Stimulated activated CD4-positive, alpha-beta T cell treated with anti-CD3 and anti-CD28 coated beads, Interleukin-15, amount 100 ng/mL, for 24 hours (primary cell): Measurements from ENCODE around the gene HYLS1.
"Not testable (repeated sequence)": the region's sequence is repeated elsewhere in the genome, so short reads cannot be mapped to it uniquely, and the experiment has no call there.

ENCODE experiments used
- DNase-seq: peaks from one replicate; pipeline ENCODE4 v3.0.0-alpha.2; 2020

The HYLS1 gene

DNA sequence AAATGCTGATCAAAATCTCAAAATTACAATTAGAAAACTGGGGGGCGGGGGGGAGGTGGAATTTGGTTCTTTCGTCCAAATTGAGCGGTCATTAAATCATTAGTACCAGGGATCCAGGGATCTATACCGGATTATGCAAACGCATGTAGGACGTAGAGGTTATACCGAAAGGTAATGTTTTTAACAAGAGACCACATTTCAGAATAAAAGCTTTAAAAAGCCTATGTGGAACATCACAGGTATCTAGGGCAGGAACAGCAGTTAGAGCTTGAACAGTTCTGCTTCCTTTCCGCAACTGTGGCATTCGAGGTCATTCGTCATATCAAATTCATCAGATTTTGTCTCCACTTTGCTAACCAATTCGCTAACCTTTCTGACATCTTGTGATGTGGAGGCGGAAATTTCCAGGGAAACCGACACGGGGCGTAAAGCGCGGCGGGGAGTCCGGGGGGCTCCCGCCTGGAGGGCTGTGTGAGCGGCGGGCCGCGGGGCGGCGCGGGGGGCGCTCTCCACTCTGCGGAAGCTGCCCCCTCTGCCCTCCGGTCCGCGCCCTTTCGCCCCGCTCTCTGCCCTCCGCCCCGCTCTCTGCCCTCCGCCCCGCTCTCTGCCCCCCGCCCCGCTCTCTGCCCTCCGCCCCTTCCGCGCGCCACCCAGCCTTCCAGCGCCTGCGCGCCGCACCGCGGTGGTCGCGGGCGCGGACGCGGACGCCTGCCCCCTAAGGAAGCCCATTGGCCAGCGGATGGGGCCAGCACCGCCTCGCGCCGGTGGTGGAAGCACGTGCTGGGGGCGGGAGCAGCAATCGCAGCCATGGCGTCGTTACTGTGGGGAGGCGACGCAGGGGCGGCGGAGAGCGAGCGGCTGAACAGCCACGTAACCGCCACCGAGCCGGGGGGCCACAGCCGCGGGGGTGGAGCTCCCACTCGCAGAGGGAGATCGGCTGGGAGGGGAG is 16.5 kb downstream of the HYLS1 start, which contains the start of gene DDX25:
DDX25 (plus strand) TSS at position 798 of the 949 bp plus-strand sequence; CDS start at position 808, 10 bp downstream.
- DNase-seq = peak; percentile 29

GRCh38 chr11:125904678-125905077 is 17.2 kb downstream of the HYLS1 start:
- DNase-seq = no peak

- no peak for DNase-seq
These were observed 22.9 kb downstream of the HYLS1 start for GRCh38 chr11:125910226-125910849.

GRCh38 chr11:125914601-125915000 is 27.1 kb downstream of the HYLS1 start:
- not testable (repeated sequence) for DNase-seq

GRCh38 chr11:125916683-125917347 is 29.3 kb downstream of the HYLS1 start:
- DNase-seq = no peak

GRCh38 chr11:125918140-125918840 is 30.8 kb downstream of the HYLS1 start:
- DNase-seq = no peak

- no peak for DNase-seq
These were observed 33.6 kb downstream of the HYLS1 start for GRCh38 chr11:125921042-125921441.

DNA sequence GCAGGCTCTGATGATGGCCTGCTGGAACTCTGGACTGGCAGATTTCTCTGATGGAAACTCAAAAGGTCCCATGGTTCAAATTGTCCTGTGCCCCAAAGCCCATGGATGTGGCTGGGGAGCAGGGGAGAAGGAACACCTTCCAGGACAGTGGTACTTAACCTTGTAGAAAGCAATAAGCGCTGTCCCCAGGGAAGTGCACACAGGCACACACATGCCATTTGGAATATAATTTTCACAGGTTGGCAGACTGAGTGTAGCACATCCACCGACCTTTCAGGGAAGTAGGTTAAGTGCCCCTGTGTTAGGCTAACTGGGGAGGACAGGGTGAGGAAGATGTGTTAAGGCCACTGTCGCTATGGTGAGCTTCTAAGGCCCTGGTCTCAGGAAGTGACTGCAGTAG is 34.7 kb downstream of the HYLS1 start:
- no peak for DNase-seq

- peak; percentile 70 for DNase-seq
These were observed 35.6 kb downstream of the HYLS1 start for GRCh38 chr11:125923012-125923579.

DNA sequence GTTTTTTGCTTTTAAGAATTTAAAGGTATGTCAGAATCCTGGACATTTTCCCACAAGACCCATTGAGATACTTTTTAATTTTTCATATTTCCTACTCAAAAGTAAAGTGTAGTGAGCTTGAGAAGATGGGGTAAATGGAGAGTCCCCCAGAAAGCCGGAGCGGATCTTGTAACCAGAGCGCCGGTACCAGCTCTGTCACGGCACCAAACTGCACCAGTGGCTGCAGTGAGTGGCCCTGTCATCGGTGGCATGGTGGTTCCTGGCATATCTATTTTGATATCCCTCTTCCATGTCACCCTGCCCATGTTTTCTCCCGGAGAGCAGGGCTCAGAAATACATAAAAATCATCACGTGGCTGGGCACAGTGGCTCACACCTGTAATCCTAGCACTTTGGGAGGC is 36.2 kb downstream of the HYLS1 start:
- DNase-seq = no peak

GRCh38 chr11:125924384-125925007 is 37.0 kb downstream of the HYLS1 start:
- DNase-seq = no peak

DNA sequence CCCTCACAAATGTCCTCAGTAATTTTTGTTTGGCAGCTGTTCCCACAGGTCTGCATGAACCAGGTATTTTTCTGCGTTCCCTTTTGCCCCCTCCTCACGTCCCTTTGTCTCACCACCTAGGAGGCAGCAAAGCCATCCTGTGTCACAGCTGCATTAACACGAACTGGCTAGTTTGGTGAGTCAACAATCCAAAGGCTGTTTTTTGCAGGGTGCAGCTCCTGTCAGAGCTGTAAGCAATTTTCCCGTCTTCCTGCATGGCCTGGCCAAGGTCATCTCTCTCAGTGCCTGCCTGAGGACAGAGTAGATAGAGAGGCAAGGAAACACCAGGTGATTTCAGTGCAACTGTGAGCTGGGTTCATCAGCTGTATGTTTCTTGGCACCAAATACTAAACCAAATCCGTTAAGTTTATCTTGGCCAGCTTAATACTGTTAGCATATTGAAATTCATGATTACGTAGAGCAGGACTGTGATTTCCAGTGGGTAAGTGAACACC is 37.8 kb downstream of the HYLS1 start:
- DNase-seq = no peak

- no peak for DNase-seq
These were observed 38.3 kb downstream of the HYLS1 start for GRCh38 chr11:125925804-125926203.

DNA sequence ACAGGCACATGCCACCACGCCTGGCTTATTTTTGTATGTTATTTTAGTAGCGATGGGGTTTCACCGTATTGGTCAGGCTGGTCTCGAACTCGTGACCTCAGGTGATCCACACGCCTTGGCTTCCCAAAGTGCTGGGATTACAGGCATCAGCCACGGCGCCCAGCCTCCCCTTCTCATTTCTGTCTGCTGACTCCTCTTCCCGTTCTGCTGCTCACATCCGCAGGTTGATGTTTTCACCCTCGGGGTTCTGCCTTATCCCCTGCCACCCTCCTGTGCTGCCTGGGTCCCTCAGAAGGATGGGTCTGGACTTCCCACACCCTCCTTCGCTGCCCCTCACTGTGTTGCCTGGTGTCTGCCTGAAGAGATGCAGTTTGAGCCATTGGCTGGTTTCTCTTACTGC is 39.2 kb downstream of the HYLS1 start:
- no peak for DNase-seq

GRCh38 chr11:125929445-125930075 is 42.1 kb downstream of the HYLS1 start:
- no peak for DNase-seq

GRCh38 chr11:125930076-125930450 is 42.6 kb downstream of the HYLS1 start:
- no peak for DNase-seq

- DNase-seq = no peak
These were observed 43.6 kb downstream of the HYLS1 start for GRCh38 chr11:125931116-125931515.

DNA sequence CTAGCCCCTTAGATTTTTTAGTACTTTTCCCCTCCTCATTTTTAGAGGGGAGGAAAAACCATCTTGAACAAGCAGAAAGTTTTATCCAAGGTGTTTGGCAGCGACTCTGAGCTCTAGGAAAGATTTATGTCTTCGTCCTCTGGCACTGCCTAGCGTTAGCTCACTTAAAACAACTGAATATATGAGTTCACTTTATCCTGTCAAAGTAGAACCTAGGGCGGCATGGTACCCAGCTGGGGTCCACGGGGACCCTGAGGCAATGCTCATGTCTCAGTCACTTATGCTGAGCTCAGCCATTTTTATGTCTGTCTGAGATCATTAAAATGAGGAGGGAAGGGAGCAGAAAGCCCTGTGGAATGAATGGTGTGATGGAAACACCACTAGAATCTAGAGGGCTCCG is 44.2 kb downstream of the HYLS1 start:
- no peak for DNase-seq

- no peak for DNase-seq
These were observed 44.8 kb downstream of the HYLS1 start for GRCh38 chr11:125932301-125932700.

DNA sequence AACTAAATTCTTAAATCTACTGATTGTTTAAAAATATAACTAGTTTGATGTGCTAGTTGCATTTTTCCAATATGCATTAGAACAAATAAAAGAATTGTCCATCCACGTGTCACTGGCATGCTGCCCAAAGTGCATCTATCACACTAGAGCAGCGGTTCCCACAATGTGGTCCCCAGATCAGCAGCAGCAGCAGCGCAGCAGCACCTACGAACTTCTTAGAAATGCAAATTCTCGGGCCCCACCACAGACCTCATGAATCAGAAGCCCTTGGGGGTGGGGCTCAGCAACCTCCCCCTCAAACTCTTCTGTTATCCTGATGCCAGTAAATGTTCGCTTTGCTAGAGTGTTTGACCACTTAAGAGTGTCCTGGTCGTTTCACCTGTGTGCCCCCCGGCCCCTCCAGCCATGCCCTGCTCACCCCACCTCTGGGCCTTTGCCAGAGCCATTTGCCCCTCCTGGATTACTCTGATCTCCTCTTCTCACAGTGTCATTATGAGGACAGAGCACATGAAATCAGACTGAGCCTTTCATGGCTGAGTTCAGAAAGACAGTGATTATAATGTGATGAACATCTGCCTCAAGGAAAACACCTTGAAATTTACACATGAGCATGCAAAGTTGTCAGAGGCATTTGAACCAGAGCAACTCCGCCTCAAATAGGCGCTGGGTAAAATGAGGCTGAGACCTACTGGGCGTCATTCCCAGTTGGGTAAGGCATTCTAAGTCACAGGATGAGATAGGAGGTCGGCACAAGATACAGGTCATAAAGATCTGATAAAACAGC is 45.8 kb downstream of the HYLS1 start:
- DNase-seq = peak; percentile 10

- DNase-seq = no peak
These were observed 47.0 kb downstream of the HYLS1 start for GRCh38 chr11:125934473-125934872.
